ENCODE measurements around the gene CYSRT1. TPM values are rescaled to one million over a fixed set of nuclear protein-coding genes. Genes with fewer than 3 reads are reported as not detected.
A peak's percentile ranks its signal among the peaks of the same experiment; 100 is the strongest.

The CYSRT1 gene
- total and polyA plus RNA-seq, 10 donors, result 0.36 to 0.94 (median 0.64) TPM; not detected in 5

- H3K27me3 ChIP-seq (replicated peaks in 1 of 7), result peaks cover 0 to 62% (median 30%) of the 10 kb centered on the region in 7 donors
- TF ChIP-seq POLR2AphosphoS5 (IDR thresholded peaks at IDR 0.05) (peak in 1 of 3 donors; percentile 5), POLR2A (IDR thresholded peaks at IDR 0.05) (no peak)
- peaks cover under 1 to 29% (median 18%) of the 10 kb centered on the region in 6 donors for H3K4me1 ChIP-seq
- H3K4me3 ChIP-seq, result no peak overlapping the region
- no peaks in the 10 kb centered on the region for H3K36me3 ChIP-seq
- H3K27ac ChIP-seq, result no peak overlapping the region
- H3K9me3 ChIP-seq, result no peaks in the 10 kb centered on the region
- WGBS, 5 donors, result 38 to 47% (median 46%) methylated on average over 7 to 18 of the region's 18 CpGs
- no peak for DNase-seq
- intact Hi-C loops (cut with DNase I; ENCODE audit: low total_unique reads), result no loop called here
Measured at GRCh38 chr9:137227853-137228505, 3.0 kb downstream of the CYSRT1 start.

- intact Hi-C loops (cut with DNase I; ENCODE audit: low total_unique reads), result no loop called here
- Histone ChIP-seq H3K27ac (no peak overlapping the region), H3K4me1 (peaks cover 0 to 25% (median 16%) of the 10 kb centered on the region in 6 donors), H3K9me3 (no peaks in the 10 kb centered on the region), H3K36me3 (no peaks in the 10 kb centered on the region), H3K4me3 (no peak overlapping the region), H3K27me3 (replicated peaks in 1 of 7) (peaks cover 0 to 68% (median 34%) of the 10 kb centered on the region in 7 donors)
- WGBS, 5 donors, result 47 to 75% (median 71%) methylated on average over 5 to 29 of the region's 29 CpGs
- no peak for DNase-seq
- TF ChIP-seq POLR2A (IDR thresholded peaks at IDR 0.05) (no peak), POLR2AphosphoS5 (IDR thresholded peaks at IDR 0.05) (peak in 1 of 3 donors; percentile 3)
Measured at GRCh38 chr9:137228506-137228967, 3.6 kb downstream of the CYSRT1 start.

GRCh38 chr9:137228968-137229896 is 4.3 kb downstream of the CYSRT1 start:
- intact Hi-C loops (cut with DNase I; ENCODE audit: low total_unique reads), result no loop called here
- 70 to 81% (median 72%) methylated on average over 24 to 27 of the region's 27 CpGs for WGBS, 5 donors

GRCh38 chr9:137229903-137230704 is 5.1 kb downstream of the CYSRT1 start:
- TF ChIP-seq POLR2A (IDR thresholded peaks at IDR 0.05), result no peak
- no peak for TF ChIP-seq POLR2AphosphoS5 (IDR thresholded peaks at IDR 0.05)
- TF ChIP-seq, protein P1, sequence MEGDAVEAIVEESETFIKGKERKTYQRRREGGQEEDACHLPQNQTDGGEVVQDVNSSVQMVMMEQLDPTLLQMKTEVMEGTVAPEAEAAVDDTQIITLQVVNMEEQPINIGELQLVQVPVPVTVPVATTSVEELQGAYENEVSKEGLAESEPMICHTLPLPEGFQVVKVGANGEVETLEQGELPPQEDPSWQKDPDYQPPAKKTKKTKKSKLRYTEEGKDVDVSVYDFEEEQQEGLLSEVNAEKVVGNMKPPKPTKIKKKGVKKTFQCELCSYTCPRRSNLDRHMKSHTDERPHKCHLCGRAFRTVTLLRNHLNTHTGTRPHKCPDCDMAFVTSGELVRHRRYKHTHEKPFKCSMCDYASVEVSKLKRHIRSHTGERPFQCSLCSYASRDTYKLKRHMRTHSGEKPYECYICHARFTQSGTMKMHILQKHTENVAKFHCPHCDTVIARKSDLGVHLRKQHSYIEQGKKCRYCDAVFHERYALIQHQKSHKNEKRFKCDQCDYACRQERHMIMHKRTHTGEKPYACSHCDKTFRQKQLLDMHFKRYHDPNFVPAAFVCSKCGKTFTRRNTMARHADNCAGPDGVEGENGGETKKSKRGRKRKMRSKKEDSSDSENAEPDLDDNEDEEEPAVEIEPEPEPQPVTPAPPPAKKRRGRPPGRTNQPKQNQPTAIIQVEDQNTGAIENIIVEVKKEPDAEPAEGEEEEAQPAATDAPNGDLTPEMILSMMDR (IDR thresholded peaks at IDR 0.05 in 8 of 11, conservative IDR thresholded peaks at IDR 0.05 in 3 of 11), result no peak
- Histone ChIP-seq H3K4me3 (no peak overlapping the region), H3K27ac (no peak overlapping the region), H3K4me1 (peaks cover 0 to 22% (median 14%) of the 10 kb centered on the region in 6 donors), H3K27me3 (replicated peaks in 1 of 7) (peaks cover 0 to 83% (median 45%) of the 10 kb centered on the region in 7 donors), H3K36me3 (no peaks in the 10 kb centered on the region), H3K9me3 (no peaks in the 10 kb centered on the region)
- DNase-seq, result no peak
- intact Hi-C loops (cut with DNase I; ENCODE audit: low total_unique reads), result no loop called here
- WGBS, 5 donors, result 45 to 67% (median 62%) methylated on average over 8 to 31 of the region's 31 CpGs

More at GRCh38 chr9:137228968-137229896, 4.3 kb downstream of the CYSRT1 start:
- Histone ChIP-seq H3K27ac (no peak overlapping the region), H3K4me1 (peaks cover 0 to 22% (median 11%) of the 10 kb centered on the region in 6 donors), H3K9me3 (no peaks in the 10 kb centered on the region), H3K4me3 (no peak overlapping the region), H3K36me3 (no peaks in the 10 kb centered on the region), H3K27me3 (replicated peaks in 1 of 7) (peaks cover 0 to 74% (median 41%) of the 10 kb centered on the region in 7 donors)
- DNase-seq, result no peak
- TF ChIP-seq POLR2A (IDR thresholded peaks at IDR 0.05), result no peak
- TF ChIP-seq, protein P1 (IDR thresholded peaks at IDR 0.05 in 8 of 11, conservative IDR thresholded peaks at IDR 0.05 in 3 of 11), result no peak
- TF ChIP-seq POLR2AphosphoS5 (IDR thresholded peaks at IDR 0.05), result no peak

All from spleen (tissue), 11 donors.